MCF 10A (cell line): ENCODE measurements around the gene ALDH1A1. TPM values are rescaled to one million over a fixed set of nuclear protein-coding genes. Genes with fewer than 3 reads are reported as not detected.

Source experiments
- BruUV-seq: library from RNA; stranded (reverse); fragments of 400-500 nt; replicated peaks from 2 replicates; lab custom pipeline; 2021; lab: Mats Ljungman, UMichigan
- CTCF ChIA-PET: fragments of 300-600 bp; sonication (Branson Sonifier 250); formaldehyde crosslinking; extraction: SDS; loops from one replicate; lab custom pipeline; 2021; ENCODE audit warnings: antibody characterized with exemption, inconsistent platforms; lab: Yijun Ruan, JAX
- POLR2A ChIA-PET: fragments of 300-600, 350-650 bp; sonication (Branson Sonifier 250); formaldehyde crosslinking; extraction: SDS; loops from one replicate; lab custom pipeline; 2020; ENCODE audit warnings: antibody characterized with exemption, inconsistent platforms; lab: Yijun Ruan, JAX
- DNase-seq: peaks from one replicate; pipeline ENCODE4 v3.0.0-alpha.2; 2018; ENCODE audit not compliant: unreplicated experiment
- H3K27ac Mint-ChIP-seq: one replicate; pipeline ENCODE4 v1.8.0; 2022; ENCODE audit warnings: mild to moderate bottlenecking, low read depth, mixed read lengths; ENCODE audit not compliant: unreplicated experiment
- H3K27me3 Mint-ChIP-seq: one replicate; pipeline ENCODE4 v1.8.0; 2022; ENCODE audit warnings: mixed read lengths; ENCODE audit not compliant: insufficient read depth, unreplicated experiment
- H3K36me3 Mint-ChIP-seq: one replicate; pipeline ENCODE4 v1.8.0; 2022; ENCODE audit warnings: mild to moderate bottlenecking, moderate library complexity, mixed read lengths; ENCODE audit not compliant: insufficient read depth, unreplicated experiment
- H3K4me1 Mint-ChIP-seq: one replicate; pipeline ENCODE4 v1.8.0; 2022; ENCODE audit warnings: mixed read lengths; ENCODE audit not compliant: insufficient read depth, unreplicated experiment
- H3K4me3 Mint-ChIP-seq: one replicate; pipeline ENCODE4 v1.8.0; 2022; ENCODE audit warnings: mild to moderate bottlenecking, moderate library complexity, mixed read lengths; ENCODE audit not compliant: unreplicated experiment
- H3K9me3 Mint-ChIP-seq: one replicate; pipeline ENCODE4 v1.8.0; 2022; ENCODE audit warnings: mixed read lengths; ENCODE audit not compliant: unreplicated experiment
- intact Hi-C: fragments of 100-400 bp; cut with micrococcal nuclease; formaldehyde crosslinking; loops from 2 replicates; pipeline ENCODE4 v1.14.1; 2022
- total RNA-seq: library from RNA; stranded (reverse); gene quantifications from 2 replicates; pipeline ENCODE4 v1.2.3, GENCODE V29; 2022
- TF ChIP-seq, protein P1 (sequence below): fragments of 200-600 bp; IDR thresholded peaks from one replicate; pipeline ENCODE4 v1.8.0; 2022; ENCODE audit warnings: antibody characterized with exemption, mild to moderate bottlenecking; ENCODE audit not compliant: unreplicated experiment

ALDH1A1 gene
- total RNA-seq, 1 experiment from 2014 or later = not detected

DNA sequence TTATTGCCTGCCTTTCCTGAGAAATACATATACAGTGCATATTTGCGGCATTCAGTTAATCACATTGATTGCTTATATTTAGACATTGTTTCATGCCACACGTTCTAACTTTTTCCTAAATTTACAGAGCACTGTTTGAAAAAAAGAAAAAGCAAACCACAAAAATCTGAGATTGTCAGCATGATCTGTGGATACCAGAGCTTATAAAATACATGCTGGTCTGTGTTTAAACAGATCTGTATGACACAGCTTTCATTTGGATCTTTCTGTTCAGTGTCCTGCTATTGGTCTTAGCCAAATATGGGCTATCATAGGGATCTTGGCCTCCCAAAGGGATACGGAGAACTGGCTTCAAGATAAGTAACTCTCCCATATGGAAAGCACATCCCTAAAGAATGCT, 20.2 kb downstream of the ALDH1A1 start:
- no peak overlapping the region for H3K27ac Mint-ChIP-seq
- H3K4me1 Mint-ChIP-seq = no peaks in the 10 kb centered on the region
- H3K4me3 Mint-ChIP-seq = no peak overlapping the region
- ChIA-PET CTCF (no interaction called here), POLR2A (no interaction called here)
- BruUV-seq = no TSS peak
- DNase-seq = no peak
- intact Hi-C loops = no loop called here
- peaks cover 42% of the 10 kb centered on the region for H3K27me3 Mint-ChIP-seq
- H3K36me3 Mint-ChIP-seq = no peaks in the 10 kb centered on the region
- TF ChIP-seq, protein P1, sequence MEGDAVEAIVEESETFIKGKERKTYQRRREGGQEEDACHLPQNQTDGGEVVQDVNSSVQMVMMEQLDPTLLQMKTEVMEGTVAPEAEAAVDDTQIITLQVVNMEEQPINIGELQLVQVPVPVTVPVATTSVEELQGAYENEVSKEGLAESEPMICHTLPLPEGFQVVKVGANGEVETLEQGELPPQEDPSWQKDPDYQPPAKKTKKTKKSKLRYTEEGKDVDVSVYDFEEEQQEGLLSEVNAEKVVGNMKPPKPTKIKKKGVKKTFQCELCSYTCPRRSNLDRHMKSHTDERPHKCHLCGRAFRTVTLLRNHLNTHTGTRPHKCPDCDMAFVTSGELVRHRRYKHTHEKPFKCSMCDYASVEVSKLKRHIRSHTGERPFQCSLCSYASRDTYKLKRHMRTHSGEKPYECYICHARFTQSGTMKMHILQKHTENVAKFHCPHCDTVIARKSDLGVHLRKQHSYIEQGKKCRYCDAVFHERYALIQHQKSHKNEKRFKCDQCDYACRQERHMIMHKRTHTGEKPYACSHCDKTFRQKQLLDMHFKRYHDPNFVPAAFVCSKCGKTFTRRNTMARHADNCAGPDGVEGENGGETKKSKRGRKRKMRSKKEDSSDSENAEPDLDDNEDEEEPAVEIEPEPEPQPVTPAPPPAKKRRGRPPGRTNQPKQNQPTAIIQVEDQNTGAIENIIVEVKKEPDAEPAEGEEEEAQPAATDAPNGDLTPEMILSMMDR = no peak
- H3K9me3 Mint-ChIP-seq = no peaks in the 10 kb centered on the region

DNA sequence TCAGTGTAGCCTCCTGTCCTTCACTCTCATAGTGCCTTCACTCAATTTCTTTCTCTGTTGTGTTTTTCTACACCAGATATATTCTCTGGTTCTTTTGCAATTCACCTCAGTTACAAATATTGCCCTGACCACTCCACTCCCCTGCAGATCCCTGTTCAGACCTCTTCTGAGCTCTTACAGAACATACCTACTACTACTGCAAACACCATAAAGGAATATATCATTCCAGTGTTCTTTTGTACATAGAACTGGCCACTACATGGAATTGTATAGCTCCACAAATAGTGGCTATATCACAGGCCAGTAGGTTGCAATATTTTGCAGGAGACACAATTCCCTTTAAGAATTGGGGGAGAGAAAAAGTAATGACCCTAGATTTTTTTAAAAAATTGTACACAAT, 21.0 kb downstream of the ALDH1A1 start:
- no peaks in the 10 kb centered on the region for H3K4me1 Mint-ChIP-seq
- no peak overlapping the region for H3K27ac Mint-ChIP-seq
- no peak overlapping the region for H3K4me3 Mint-ChIP-seq
- DNase-seq = no peak
- POLR2A ChIA-PET = no interaction called here
- CTCF ChIA-PET = interaction anchor here (1.1 kb wide), 1 partner anchor 11 kb away, joined by 4 read pairs; no protein-coding TSS in a partner anchor
- TF ChIP-seq, protein P1 = no peak
- H3K36me3 Mint-ChIP-seq = no peaks in the 10 kb centered on the region
- BruUV-seq = no TSS peak
- no peaks in the 10 kb centered on the region for H3K9me3 Mint-ChIP-seq
- intact Hi-C loops = no loop called here
- H3K27me3 Mint-ChIP-seq = peaks cover 35% of the 10 kb centered on the region

GRCh38 chr9:72931437-72931836, 21.4 kb downstream of the ALDH1A1 start:
- ChIA-PET CTCF (interaction anchor here (0.7 to 1.1 kb wide), 2 partner anchors 11 to 25 kb away, joined by 3 to 4 read pairs; no protein-coding TSS in a partner anchor), POLR2A (no interaction called here)
- no peak for DNase-seq
- H3K4me1 Mint-ChIP-seq = no peaks in the 10 kb centered on the region
- H3K27ac Mint-ChIP-seq = no peak overlapping the region
- no peaks in the 10 kb centered on the region for H3K36me3 Mint-ChIP-seq
- no TSS peak for BruUV-seq
- no peaks in the 10 kb centered on the region for H3K9me3 Mint-ChIP-seq
- peaks cover 32% of the 10 kb centered on the region for H3K27me3 Mint-ChIP-seq
- no peak overlapping the region for H3K4me3 Mint-ChIP-seq
- TF ChIP-seq, protein P1 = no peak
- intact Hi-C loops = no loop called here

DNA sequence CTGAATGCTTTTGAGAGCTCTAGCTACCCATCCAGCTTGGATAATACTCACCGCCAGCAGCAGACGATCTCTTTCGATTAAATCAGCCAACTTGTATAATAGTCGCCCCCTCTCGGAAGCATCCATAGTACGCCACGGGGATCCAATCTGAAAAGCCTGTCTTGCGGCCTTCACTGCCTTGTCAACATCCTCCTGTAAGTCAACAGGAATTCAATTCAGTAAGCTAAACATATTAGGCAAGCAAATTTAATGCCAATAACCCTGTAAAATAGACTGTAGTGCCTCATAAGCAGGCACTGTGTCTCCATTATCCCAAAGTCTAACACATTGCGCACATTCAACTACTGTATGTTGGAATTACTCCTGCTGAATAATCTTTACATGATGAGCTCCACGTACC, 22.0 kb downstream of the ALDH1A1 start:
- no peak for DNase-seq
- no TSS peak for BruUV-seq
- Mint-ChIP-seq H3K27me3 (peaks cover 26% of the 10 kb centered on the region), H3K36me3 (no peaks in the 10 kb centered on the region), H3K4me3 (no peak overlapping the region), H3K9me3 (no peaks in the 10 kb centered on the region), H3K27ac (no peak overlapping the region), H3K4me1 (no peaks in the 10 kb centered on the region)
- POLR2A ChIA-PET = no interaction called here
- CTCF ChIA-PET = interaction anchor here (0.7 to 1.1 kb wide), 4 partner anchors 12 to 92 kb away, joined by 3 to 4 read pairs (median 3); no protein-coding TSS in a partner anchor
- TF ChIP-seq, protein P1 = no peak
- intact Hi-C loops = no loop called here
